ENCODE data around the gene SCUBE2.
"Not testable (repeated sequence)": the region's sequence is repeated elsewhere in the genome, so short reads cannot be mapped to it uniquely, and the experiment has no call there.

SCUBE2 gene

DNA sequence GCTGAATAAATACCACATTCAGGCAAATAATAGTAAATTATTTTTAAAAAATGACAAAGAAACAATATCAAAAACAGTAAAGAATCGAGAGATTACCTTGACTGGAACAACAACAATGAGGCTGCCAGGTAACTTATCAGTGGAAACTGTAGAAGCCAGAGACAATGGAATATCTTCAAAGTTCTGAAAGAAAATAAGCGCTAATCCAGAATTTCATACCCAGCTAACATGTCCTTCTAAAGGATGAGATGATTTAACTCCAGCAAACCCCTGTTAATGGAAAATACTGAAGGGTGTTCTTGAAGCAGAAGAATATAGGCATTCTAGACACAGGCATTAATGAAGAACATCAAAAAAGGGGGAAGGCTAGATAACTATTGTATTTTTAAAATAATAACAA, 20.7 kb upstream of the SCUBE2 start:
- no peak overlapping the region for H3K4me3 ChIP-seq (ENCODE audit: low read length)
- DNase-seq (ENCODE audit: low read depth, low spot score), result no peak

DNA sequence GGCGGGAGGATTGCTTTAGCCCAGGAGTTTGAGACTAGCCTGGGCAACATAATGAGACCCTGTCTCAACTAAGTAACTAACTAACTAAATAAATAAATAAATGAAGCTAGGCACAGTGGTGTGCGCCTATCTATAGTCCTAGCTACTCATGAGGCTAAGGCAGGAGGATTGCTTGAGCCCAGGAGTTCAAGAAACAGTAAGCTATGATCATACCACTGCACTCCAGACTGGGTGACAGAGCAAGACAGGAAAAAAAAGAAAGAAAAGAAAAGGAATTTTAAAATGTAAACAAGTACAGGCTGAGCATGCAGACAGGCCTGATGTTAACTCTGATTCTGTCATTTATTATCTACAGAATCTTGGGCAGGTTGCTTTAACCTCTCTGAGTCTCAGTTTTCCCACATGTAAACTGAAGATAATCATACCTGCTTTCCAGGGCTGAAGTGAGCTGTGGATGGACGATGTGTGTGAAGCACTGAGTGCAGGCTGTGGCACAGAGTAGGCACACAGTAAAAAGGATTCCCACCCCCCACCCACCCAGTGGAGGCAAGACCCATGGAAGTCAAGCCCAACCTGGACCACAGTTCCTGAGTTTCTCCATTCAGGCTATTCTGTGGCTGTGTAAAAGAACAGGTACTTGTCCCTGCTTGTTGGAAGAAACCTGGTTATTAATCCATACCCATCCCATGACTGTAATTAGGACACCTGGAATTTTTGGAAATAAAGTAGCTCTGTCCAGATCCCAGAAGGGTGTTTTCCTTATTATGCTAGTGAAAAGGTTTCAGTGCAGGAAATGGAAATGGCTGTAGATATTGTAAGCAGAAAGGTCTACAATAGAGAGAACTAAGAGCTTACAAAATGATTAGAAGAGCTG, 18.7 kb upstream of the SCUBE2 start:
- no peak for DNase-seq (ENCODE audit: low read depth, low spot score)
- no peak overlapping the region for H3K4me3 ChIP-seq (ENCODE audit: low read length)

DNA sequence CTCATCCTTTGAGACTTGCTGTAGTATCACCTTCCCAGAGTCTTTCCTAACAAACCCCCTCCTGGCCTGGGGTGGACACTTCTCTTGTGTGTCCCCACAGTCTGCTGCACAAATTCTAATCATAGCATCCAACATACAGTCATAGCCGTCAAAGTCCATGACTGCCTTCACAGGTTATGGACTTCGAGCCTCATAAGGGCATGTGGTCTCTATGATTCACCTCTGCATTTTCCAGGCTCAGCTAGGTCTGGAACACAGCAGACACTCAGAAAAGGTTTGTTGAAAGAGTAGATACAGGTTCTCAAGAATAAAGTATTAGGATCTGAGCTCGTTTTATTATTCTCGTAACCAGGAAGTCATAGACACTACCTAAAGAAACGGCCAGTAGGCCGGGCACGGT, 13.2 kb upstream of the SCUBE2 start:
- H3K4me3 ChIP-seq (ENCODE audit: low read length), result no peak overlapping the region
- DNase-seq (ENCODE audit: low read depth, low spot score), result no peak

DNA sequence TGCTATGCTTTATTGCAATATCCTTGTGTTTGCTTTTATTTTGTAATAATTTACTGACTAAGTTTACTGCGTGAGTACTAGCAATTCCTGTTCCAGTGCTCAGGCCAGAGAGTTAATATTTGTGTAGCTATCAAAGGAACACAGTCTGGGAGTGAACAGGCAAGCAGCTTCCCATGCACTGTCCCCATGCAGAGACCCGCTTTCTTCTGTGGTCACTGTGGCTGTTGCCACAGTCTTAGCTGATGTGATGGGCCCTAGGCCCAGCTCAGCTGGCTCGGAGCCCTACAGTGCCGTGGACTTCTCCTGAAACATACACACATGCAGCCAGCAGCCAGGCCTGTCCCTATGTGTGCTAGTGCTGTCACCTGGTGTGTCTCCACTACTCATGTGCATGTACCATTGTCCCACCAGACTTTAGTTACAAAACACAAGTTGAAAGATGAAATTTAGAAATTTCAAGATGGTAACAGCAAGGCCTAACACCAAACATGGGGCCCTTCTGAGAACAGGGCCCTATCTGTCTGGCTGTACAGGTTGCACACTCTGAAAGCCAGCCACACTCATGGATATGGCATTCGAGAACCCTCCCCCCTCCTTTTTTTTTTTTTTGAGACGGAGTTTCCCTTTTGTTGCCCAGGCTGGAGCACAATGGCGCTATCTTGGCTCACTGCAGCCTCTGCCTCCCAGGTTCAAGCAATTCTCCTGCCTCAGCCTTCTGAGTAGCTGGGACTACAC, 12.3 kb upstream of the SCUBE2 start:
- no peak overlapping the region for H3K4me3 ChIP-seq (ENCODE audit: low read length)
- DNase-seq (ENCODE audit: low read depth, low spot score), result no peak

DNA sequence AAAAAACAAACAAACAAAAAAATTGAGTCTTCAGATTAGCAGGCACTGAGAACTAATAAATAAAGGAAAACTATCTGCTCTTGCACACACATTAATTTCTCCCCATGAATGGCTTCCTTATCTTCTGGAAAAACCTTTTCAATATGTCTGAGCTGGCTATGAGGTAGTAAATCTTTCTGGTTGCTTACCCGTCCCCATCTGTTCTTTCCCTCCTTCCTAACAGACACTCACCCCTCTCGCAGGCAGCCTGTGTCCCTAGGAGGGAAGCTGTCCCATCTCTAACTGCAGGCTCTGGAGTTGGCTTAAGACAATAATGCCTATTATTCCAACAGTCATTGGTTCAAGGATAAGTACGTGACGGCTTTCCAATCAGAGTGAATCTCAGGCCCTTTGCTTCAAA, 8.2 kb upstream of the SCUBE2 start:
- H3K4me3 ChIP-seq (ENCODE audit: low read length), result no peak overlapping the region
- DNase-seq (ENCODE audit: low read depth, low spot score), result no peak

DNA sequence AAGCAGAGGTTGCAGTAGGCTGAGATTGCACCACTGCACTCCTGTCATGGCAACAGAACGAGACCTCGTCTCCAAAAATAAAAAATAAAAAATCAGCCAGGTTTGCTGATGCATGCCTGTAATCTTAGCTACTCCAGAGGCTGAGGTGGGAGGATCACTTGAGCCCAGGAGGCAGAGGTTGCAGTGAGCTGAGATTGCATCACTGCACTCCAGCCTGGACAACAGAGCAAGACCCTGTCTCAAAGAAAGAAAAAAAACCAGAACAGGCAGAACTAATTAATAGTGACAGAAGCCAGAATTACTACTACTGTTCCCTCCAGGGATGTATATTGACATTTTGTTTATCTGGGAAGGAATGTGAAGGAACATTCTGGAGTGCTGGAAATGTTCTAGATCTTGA, 7.1 kb upstream of the SCUBE2 start:
- not testable (repeated sequence) for H3K4me3 ChIP-seq (ENCODE audit: low read length); DNase-seq (ENCODE audit: low read depth, low spot score)

DNA sequence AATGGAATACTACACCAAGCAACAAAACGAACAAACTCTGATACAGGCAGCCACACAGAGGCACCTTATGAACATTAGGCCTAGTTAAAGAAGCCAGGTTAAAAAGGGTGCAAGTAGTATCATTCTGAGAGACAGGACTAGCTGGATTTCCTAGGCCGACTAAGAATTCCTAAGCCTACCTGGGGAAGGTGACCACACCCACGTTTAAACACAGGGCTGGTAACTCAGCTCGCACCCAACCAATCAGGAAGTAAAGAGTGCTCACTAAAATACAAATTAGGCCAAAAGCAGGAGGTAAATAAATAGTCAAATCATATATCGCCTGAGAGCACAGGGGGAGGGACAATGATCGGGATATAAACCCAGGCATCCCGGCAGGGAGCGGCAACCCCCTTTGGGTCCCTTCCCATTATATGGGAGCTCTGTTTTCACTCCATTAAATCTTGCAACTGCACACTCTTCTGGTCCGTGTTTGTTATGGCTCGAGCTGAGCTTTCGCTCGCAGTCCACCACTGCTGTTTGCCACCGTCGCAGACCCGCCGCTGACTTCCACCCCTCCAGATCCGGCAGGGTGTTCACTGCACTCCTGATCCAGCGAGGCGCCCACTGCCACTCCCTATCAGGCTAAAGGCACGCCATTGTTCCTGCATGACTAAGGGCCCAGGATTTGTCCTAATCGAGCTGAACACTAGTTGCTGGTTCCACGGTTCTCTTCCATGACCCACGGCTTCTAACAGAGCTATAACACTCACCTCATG, 6.0 kb upstream of the SCUBE2 start:
- H3K4me3 ChIP-seq (ENCODE audit: low read length); DNase-seq (ENCODE audit: low read depth, low spot score): not testable (repeated sequence)

DNA sequence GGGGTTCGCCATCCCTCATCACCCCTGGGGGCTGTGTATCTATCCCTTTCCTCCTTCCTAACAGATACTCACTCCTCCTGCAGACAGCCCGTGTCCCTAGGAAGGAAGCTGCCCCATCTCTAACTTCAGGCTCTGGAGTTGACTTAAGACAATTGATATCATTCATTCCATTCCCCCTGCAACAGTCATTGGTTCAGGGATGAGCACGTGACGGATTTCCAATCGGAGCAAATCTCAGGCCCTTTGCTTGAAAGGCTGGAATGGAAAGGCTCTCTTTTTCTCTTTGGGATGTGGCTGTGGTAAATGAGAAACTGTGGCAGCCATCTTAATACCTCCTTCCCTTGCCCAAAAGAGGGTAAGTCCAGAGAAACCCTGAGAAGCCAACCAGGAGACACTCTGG, 5.0 kb upstream of the SCUBE2 start:
- no peak for DNase-seq (ENCODE audit: low read depth, low spot score)
- H3K4me3 ChIP-seq (ENCODE audit: low read length), result no peak overlapping the region

DNA sequence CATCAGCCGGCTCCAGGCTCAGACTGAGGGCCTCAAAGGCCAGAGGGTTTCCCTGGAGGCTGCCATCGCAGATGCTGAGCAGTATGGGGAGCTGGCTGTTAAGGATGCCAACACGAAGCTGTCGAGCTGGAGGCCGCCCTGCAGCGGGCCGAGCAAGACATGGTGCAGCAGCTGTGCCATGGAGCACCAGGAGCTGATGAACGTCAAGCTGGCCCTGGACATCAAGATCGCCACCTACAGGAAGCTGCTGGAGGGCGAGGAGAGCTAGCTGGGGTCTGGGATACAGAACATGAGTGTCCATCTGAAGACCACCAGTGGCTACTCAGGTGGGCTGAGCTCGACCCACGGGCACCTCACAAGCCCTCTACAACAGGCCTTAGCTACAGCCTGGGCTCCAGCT, 4.0 kb upstream of the SCUBE2 start:
- DNase-seq (ENCODE audit: low read depth, low spot score), result no peak
- no peak overlapping the region for H3K4me3 ChIP-seq (ENCODE audit: low read length)

DNA sequence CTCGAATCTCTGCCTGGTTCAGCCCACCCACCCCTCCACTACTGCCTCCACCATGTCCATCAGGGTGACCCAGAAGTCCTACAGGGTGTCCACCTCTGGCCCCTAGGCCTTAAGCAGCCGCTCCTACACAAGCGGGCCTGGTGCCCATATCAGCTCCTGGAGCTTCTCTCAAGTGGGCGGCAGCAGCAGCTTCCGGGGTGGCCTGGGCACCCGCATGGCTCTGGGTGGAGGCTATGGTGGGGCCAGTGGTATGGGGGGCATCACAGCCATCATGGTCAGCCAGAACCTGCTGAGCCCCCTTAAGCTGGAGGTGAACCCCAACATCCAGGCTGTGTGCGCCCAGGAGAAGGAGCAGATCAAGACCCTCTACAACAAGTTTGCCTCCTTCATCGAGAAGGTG, 3.0 kb upstream of the SCUBE2 start:
- no peak overlapping the region for H3K4me3 ChIP-seq (ENCODE audit: low read length)
- DNase-seq (ENCODE audit: low read depth, low spot score), result no peak

DNA sequence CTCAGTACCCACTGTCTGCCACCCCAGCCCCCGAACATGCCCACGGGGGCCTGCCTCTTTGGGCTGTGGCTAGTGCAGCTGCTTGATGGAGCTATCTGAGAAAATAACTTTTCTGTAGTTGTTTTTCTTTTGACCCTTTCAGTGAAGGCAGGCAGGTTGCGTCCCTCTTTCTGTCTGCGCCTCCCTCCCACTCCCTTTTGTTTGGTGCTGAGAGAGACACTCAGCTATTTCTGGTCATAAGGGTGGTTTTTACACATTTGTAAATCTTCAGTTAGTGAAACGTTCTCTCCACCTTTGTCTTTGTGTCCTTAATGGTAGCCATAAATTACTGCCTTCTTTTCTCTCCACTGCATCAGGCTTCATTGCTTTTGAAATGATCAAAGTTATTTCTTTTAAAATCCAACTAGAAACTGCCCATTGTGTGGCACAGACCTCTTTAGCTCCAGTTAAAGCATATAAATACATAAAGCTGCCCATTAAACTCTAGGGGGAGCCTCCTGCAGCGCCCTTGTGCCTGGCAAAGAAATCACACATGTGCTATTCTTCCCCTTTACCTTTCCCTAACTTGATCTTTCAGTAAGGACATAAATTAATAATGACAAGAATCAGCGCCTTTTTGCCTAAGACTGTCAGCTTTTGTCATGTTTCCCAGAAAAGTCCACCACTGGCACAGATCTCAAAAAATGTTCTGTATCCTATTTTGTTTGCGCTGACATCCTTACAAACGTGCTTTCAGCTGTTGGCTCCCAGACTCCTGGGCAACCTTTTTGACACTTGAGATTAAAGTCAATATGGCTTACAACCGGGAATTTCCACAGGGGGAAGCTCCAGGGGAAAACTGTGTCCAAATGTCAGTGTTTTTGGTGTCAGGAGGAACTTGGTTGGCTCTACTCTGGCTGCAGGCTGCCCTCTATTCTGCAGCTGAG, 1.7 kb upstream of the SCUBE2 start:
- peak; percentile 15 for DNase-seq (ENCODE audit: low read depth, low spot score)

DNA sequence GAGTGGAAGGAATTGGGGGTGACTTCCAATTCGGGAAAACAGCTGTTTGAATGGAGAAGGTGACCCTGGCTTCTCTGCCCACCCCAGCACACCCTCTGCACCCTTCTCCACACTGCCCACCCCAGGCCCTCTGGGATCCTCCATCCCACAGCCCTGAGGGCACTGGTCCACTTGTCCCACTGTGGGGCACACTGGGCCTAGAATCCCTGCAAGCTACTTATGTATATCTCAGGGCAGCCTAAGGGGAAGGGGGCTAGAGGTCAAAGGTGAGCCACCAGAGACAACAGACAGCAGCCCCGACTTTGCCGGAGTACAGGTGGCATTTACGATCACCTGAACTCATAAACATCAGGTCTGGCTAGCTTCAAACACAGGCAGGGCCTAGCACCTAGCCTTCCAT, 673 bp upstream of the SCUBE2 start:
- H3K4me3 ChIP-seq (ENCODE audit: low read length), result no peak overlapping the region
- DNase-seq (ENCODE audit: low read depth, low spot score), result no peak

More for the DNA sequence above, 1.7 kb upstream of the SCUBE2 start:
- H3K4me3 ChIP-seq (ENCODE audit: low read length), result no peak overlapping the region

DNA sequence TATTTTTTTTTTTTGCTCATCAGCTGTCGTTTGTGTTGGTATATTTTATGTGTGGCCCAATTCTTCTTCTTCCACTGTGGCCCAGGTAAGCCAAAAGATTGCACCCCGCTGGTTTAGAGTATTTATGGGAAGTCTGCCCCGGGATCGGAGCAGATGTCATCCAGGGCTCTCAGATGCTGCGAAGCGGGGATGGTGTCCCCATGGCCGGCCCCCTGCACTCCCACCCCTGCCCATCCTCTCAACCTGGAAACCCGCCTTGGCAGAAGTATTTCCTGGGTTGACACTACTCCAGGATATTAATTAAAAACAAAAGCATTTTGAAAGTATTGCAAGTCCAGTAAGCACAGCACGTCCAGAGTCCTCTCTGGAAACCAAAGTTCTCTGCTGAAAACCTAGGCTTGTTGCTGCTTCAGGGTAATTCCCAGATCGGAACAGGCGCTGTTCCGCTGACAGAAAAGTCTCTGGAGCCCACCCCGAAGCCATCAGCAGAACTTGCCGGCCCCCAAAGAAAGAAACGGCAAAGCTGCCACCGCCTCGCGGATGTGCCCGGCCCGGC, 833 bp downstream of the SCUBE2 start:
- no peak overlapping the region for H3K4me3 ChIP-seq (ENCODE audit: low read length)
- no peak for DNase-seq (ENCODE audit: low read depth, low spot score)

DNA sequence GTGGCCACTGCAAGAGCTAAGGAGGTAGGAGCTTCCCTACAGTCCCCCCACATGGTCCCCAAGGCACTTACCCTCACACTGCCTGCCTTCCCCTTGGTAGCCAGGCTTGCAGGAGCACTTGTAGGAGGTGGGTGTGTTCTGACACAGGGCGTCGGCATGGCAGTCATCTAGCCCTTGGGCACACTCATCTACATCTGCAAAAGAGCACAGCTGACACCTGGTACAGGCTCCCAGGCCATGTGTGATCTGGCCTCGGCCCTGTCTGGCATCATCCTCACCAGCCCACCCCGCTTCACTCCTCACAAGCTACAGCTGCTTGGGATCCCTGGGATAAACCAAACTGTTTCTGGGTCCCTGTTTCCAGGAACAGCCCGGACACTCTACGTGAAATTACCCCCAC, 1.8 kb downstream of the SCUBE2 start:
- no peak overlapping the region for H3K4me3 ChIP-seq (ENCODE audit: low read length)
- DNase-seq (ENCODE audit: low read depth, low spot score), result no peak

DNA sequence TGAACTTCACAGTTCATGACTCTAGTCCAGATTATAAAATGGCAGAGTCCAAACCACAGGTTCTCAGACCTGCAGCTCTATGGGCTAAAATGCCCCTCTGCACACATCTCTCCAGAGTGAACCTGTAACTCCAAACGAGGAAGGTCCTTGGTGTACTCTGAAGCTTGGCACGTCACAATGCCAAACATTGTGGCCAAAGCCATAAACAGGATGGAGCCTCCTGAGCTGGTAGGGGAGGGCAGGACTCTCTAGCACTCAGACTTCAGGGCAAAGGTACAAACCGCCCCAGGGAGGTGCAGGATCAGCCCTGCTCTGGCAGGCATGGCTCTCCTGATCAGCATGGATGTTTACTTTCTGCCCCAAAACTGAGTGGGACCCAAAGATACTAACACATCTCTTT, 2.3 kb downstream of the SCUBE2 start:
- no peak overlapping the region for H3K4me3 ChIP-seq (ENCODE audit: low read length)
- DNase-seq (ENCODE audit: low read depth, low spot score), result no peak

DNA sequence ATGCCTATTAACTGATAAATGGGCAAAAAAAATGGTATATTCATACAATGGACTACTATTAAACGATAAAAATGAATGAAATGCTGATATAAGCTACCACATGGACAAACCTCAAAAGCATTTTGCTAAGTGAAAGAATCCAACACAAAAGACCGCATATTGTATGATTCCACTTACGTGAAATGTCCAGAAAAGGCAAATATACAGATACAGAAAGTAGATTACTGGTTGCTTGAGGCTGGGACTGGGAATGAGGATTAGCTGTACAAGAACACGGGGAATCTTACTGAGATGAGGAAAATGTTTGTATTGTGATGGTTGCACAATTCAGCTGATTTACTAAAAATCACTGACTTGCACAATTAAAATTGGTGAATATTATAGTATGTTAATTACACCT, 8.8 kb downstream of the SCUBE2 start:
- H3K4me3 ChIP-seq (ENCODE audit: low read length), result no peak overlapping the region
- no peak for DNase-seq (ENCODE audit: low read depth, low spot score)

DNA sequence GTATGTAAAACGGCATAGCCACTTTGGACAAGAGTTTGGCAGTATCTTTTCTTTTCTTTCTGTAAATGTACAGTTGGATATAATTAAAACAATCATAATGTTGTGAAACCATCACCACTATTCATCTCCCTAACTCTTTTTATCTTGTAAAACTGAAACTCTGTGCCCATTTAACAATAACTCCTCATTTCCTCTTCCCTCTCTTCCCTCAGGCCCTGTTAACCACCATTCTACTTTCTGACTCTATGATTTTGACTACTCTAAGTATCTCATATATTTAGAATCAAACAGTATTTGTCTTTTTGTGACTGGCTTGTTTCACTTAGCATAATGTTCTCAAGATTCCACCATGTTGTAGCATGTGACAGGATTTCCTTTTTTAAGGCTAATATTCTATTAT, 10.2 kb downstream of the SCUBE2 start:
- H3K4me3 ChIP-seq (ENCODE audit: low read length), result no peak overlapping the region
- no peak for DNase-seq (ENCODE audit: low read depth, low spot score)

Measured in Jurkat, Clone E6-1 (cell line).